H9 (cell line): ENCODE measurements around the gene NBEAL2. TPM values are rescaled to one million over a fixed set of nuclear protein-coding genes. Genes with fewer than 3 reads are reported as not detected.

Source experiments
- DNase-seq: peaks from one replicate; pipeline ENCODE4 v3.0.0-alpha.2; 2017
- H2AFZ ChIP-seq: one replicate; pipeline ENCODE4 v1.6.1; 2013; ENCODE audit warnings: mild to moderate bottlenecking, low read length, control low read depth, moderate library complexity
- H2AK5ac ChIP-seq: 2 replicates; pipeline ENCODE4 v1.6.1; 2013; ENCODE audit warnings: low read length, control low read depth, mixed read lengths; ENCODE audit not compliant: insufficient read length
- H2BK120ac ChIP-seq: one replicate; pipeline ENCODE4 v1.6.1; 2013; ENCODE audit warnings: low read depth, mild to moderate bottlenecking, low read length, control low read depth, inconsistent platforms; ENCODE audit not compliant: poor library complexity, severe bottlenecking
- H2BK12ac ChIP-seq: 2 replicates; pipeline ENCODE4 v1.6.1; 2013; ENCODE audit warnings: low read length, control low read depth, mixed read lengths, low read depth; ENCODE audit not compliant: insufficient read length
- H2BK15ac ChIP-seq: 2 replicates; pipeline ENCODE4 v1.6.1; 2013; ENCODE audit warnings: low read depth, low read length, control low read depth
- H2BK20ac ChIP-seq: one replicate; pipeline ENCODE4 v1.6.1; 2013; ENCODE audit warnings: low read depth, mild to moderate bottlenecking, low read length, control low read depth, inconsistent platforms; ENCODE audit not compliant: poor library complexity, severe bottlenecking
- H2BK5ac ChIP-seq: 2 replicates; pipeline ENCODE4 v1.6.1; 2013; ENCODE audit warnings: low read length, control low read depth, mixed read lengths; ENCODE audit not compliant: insufficient read length
- H3K14ac ChIP-seq: 2 replicates; pipeline ENCODE4 v1.6.1; 2013; ENCODE audit warnings: low read length, control low read depth; ENCODE audit not compliant: insufficient read depth
- H3K18ac ChIP-seq: 2 replicates; pipeline ENCODE4 v1.6.1; 2013; ENCODE audit warnings: low read depth, mild to moderate bottlenecking, mixed read lengths, low read length, control low read depth; ENCODE audit not compliant: insufficient read length
- H3K23ac ChIP-seq: 2 replicates; pipeline ENCODE4 v1.6.1; 2013; ENCODE audit warnings: low read length, control low read depth, mixed read lengths, low read depth; ENCODE audit not compliant: insufficient read length
- H3K23me2 ChIP-seq: 2 replicates; pipeline ENCODE4 v1.6.1; 2013; ENCODE audit warnings: low read depth, mild to moderate bottlenecking, mixed read lengths, low read length, control low read depth; ENCODE audit not compliant: insufficient read length, poor library complexity, severe bottlenecking
- H3K27ac ChIP-seq: 2 replicates; pipeline ENCODE4 v1.5.1; 2013; ENCODE audit warnings: low read length, control low read depth, mixed read lengths, low read depth; ENCODE audit not compliant: insufficient read length
- H3K27me3 ChIP-seq: 2 replicates; pipeline ENCODE4 v1.6.1; 2013; ENCODE audit warnings: low read length, control low read depth, inconsistent platforms; ENCODE audit not compliant: insufficient read depth
- H3K4ac ChIP-seq: 2 replicates; pipeline ENCODE4 v1.6.1; 2013; ENCODE audit warnings: low read depth, mild to moderate bottlenecking, control low read depth, inconsistent platforms, low read length, moderate library complexity
- H3K4me1 ChIP-seq: 2 replicates; pipeline ENCODE4 v1.6.1; 2013; ENCODE audit warnings: low read length, control low read depth, inconsistent platforms; ENCODE audit not compliant: insufficient read depth
- H3K4me2 ChIP-seq: 2 replicates; pipeline ENCODE4 v1.6.1; 2013; ENCODE audit warnings: low read length, control low read depth, mixed read lengths; ENCODE audit not compliant: insufficient read length, insufficient read depth
- H3K56ac ChIP-seq: 2 replicates; pipeline ENCODE4 v1.6.1; 2013; ENCODE audit warnings: low read depth, mild to moderate bottlenecking, mixed read lengths, low read length, control low read depth; ENCODE audit not compliant: insufficient read length
- H3K79me1 ChIP-seq: 2 replicates; pipeline ENCODE4 v1.6.1; 2013; ENCODE audit warnings: low read depth, mild to moderate bottlenecking, moderate library complexity, low read length, control low read depth, inconsistent platforms; ENCODE audit not compliant: insufficient read depth, poor library complexity, severe bottlenecking
- H3K79me2 ChIP-seq: 2 replicates; pipeline ENCODE4 v1.6.1; 2013; ENCODE audit warnings: low read length, control low read depth, inconsistent platforms; ENCODE audit not compliant: insufficient read depth
- H3K9ac ChIP-seq: 2 replicates; pipeline ENCODE4 v1.6.1; 2013; ENCODE audit warnings: low read length, control low read depth, mixed read lengths; ENCODE audit not compliant: insufficient read length; ENCODE audit errors: extremely low read depth
- H3K9me3 ChIP-seq: one replicate; pipeline ENCODE4 v1.6.1; 2013; ENCODE audit warnings: low read depth, low read length, inconsistent platforms; ENCODE audit not compliant: control insufficient read depth
- H3T11ph ChIP-seq: one replicate; pipeline ENCODE4 v1.6.1; 2013; ENCODE audit warnings: mild to moderate bottlenecking, low read length, control low read depth, inconsistent platforms
- H4K20me1 ChIP-seq: one replicate; pipeline ENCODE4 v1.6.1; 2013; ENCODE audit not compliant: control insufficient read depth, insufficient read length, insufficient read depth
- H4K5ac ChIP-seq: 2 replicates; pipeline ENCODE4 v1.6.1; 2013; ENCODE audit warnings: low read depth, mild to moderate bottlenecking, mixed read lengths, low read length, control low read depth; ENCODE audit not compliant: insufficient read length
- H4K8ac ChIP-seq: replicated peaks from 2 replicates; pipeline ENCODE4 v1.6.1; 2013; ENCODE audit warnings: low read length, control low read depth, mixed read lengths, low read depth; ENCODE audit not compliant: insufficient read length
- H4K91ac ChIP-seq: 2 replicates; pipeline ENCODE4 v1.6.1; 2013; ENCODE audit warnings: low read depth, mild to moderate bottlenecking, moderate library complexity, mixed read lengths, low read length, control low read depth; ENCODE audit not compliant: insufficient read length
- H3K27ac Mint-ChIP-seq, 3 experiments: 2 replicates in 2 of 3; 3 replicates in 1 of 3; pipeline ENCODE4 v1.8.0; 2020 to 2021; ENCODE audit warnings: mixed read lengths in 3 of 3, mild to moderate bottlenecking in 1 of 3, moderate library complexity in 1 of 3
- H3K27me3 Mint-ChIP-seq: 2 replicates; pipeline ENCODE4 v1.8.0; 2021; ENCODE audit warnings: low read depth, mild to moderate bottlenecking, moderate library complexity, mixed read lengths
- H3K36me3 Mint-ChIP-seq, 3 experiments: 2 replicates in 2 of 3; 3 replicates in 1 of 3; pipeline ENCODE4 v1.8.0; 2020 to 2021; ENCODE audit warnings: low read depth in 3 of 3, mixed read lengths in 3 of 3; ENCODE audit not compliant: insufficient read depth in 1 of 3
- H3K4me1 Mint-ChIP-seq, 2 experiments: 2 replicates each; pipeline ENCODE4 v1.8.0; 2020; ENCODE audit warnings: mixed read lengths in 2 of 2
- H3K4me3 Mint-ChIP-seq, 2 experiments: 2 replicates in 1 of 2; 3 replicates in 1 of 2; pipeline ENCODE4 v1.8.0; 2020 to 2021; ENCODE audit warnings: mild to moderate bottlenecking in 2 of 2, mixed read lengths in 2 of 2, moderate library complexity in 1 of 2
- H3K9me3 Mint-ChIP-seq, 2 experiments: 2 replicates in 1 of 2; 3 replicates in 1 of 2; pipeline ENCODE4 v1.8.0; 2020; ENCODE audit warnings: mild to moderate bottlenecking in 2 of 2, mixed read lengths in 2 of 2, moderate library complexity in 1 of 2
- WGBS: extraction: QIAGEN DNeasy Blood & Tissue Kit; methylation state at CpG from one replicate; pipeline ENCODE4 v1.1.7; 2013; ENCODE audit warnings: missing lambda C conversion rate, low lambda C conversion rate, mixed read lengths; ENCODE audit not compliant: insufficient read length; ENCODE audit errors: extremely low coverage; 5-methylcytosine and 5-hydroxymethylcytosine counted together
- total RNA-seq: library from RNA; stranded (reverse); gene quantifications from 2 replicates; pipeline ENCODE4 v1.2.1, GENCODE V29; 2021
- TF ChIP-seq, protein P1 (sequence below): fragments of 200-600 bp; sonication (generic); conservative IDR thresholded peaks from 3 replicates; pipeline ENCODE4 v1.8.0; 2021; ENCODE audit warnings: antibody characterized with exemption, mild to moderate bottlenecking

NBEAL2 gene
- total RNA-seq, 1 experiment from 2014 or later: 52.1 TPM

DNA sequence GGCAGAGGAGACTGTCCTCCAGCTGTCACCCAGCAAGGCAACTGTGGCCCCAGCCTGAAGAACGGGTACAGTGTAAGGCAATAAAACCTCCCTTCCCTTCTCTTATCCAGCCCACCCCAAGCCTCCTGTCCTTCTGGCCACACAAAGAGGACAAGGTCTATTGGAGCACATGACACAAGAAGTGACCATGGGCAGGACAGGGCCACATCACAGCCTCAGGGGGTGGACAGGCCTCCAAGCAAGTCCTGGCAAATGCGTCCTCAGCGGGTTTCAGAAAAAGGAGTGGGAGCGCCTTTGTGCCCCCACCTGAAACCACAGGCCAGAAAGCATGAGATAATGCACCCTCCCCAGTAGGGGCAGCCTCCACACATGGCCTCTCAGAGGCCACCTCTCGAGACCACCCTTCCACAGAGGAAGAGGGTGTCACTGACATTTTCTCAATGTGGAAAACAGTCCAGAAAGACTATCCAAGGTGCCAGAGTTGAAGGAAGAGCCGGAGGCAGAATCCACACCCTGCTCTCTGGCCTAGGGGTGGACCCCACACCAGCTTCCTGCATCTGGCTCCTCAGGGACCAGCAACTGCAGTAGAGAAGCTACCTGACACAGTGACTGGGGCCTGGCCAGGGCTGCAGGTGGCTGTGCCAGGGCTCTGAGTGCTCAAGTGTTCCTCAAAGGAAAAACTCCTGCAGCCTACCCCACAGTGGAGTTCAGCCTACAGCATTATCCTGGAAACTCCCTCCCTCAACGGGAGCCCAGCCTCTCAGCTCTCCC, 46.8 kb upstream of the NBEAL2 start:
- Histone ChIP-seq H3T11ph (no peak overlapping the region), H3K9me3 (no peaks in the 10 kb centered on the region), H2BK12ac (no peak overlapping the region), H3K4me2 (no peak overlapping the region), H3K14ac (no peak overlapping the region), H2BK5ac (no peak overlapping the region), H3K23me2 (no peaks in the 10 kb centered on the region), H4K8ac (no peak overlapping the region), H2AFZ (no peak overlapping the region), H3K79me1 (peaks cover 4% of the 10 kb centered on the region), H3K9ac (no peak overlapping the region), H2AK5ac (no peak overlapping the region), H3K23ac (no peak overlapping the region), H2BK15ac (no peak overlapping the region), H3K4me1 (peaks cover 8% of the 10 kb centered on the region; the same call in 1 of the 2 replicates), H4K5ac (no peak overlapping the region), H3K18ac (no peak overlapping the region), H3K4ac (no peak overlapping the region), H3K27me3 (no peaks in the 10 kb centered on the region), H3K79me2 (peaks cover 6% of the 10 kb centered on the region; the same call in 1 of the 2 replicates), H4K91ac (no peak overlapping the region), H3K56ac (no peak overlapping the region), H4K20me1 (no peaks in the 10 kb centered on the region), H3K27ac (no peak overlapping the region), H2BK120ac (no peak overlapping the region), H2BK20ac (no peak overlapping the region)
- Mint-ChIP-seq H3K27me3 (no peaks in the 10 kb centered on the region), H3K4me1 (peaks cover 42 to 43% of the 10 kb centered on the region in 2 experiments), H3K36me3 (peaks cover 8 to 26% (median 14%) of the 10 kb centered on the region in 3 experiments; a peak in 6 of 7 replicates), H3K27ac (peak overlapping the region in 1 of 3 experiments; percentile 25; a peak in 1 of 7 replicates), H3K9me3 (no peaks in the 10 kb centered on the region), H3K4me3 (no peak overlapping the region)
- TF ChIP-seq, protein P1, sequence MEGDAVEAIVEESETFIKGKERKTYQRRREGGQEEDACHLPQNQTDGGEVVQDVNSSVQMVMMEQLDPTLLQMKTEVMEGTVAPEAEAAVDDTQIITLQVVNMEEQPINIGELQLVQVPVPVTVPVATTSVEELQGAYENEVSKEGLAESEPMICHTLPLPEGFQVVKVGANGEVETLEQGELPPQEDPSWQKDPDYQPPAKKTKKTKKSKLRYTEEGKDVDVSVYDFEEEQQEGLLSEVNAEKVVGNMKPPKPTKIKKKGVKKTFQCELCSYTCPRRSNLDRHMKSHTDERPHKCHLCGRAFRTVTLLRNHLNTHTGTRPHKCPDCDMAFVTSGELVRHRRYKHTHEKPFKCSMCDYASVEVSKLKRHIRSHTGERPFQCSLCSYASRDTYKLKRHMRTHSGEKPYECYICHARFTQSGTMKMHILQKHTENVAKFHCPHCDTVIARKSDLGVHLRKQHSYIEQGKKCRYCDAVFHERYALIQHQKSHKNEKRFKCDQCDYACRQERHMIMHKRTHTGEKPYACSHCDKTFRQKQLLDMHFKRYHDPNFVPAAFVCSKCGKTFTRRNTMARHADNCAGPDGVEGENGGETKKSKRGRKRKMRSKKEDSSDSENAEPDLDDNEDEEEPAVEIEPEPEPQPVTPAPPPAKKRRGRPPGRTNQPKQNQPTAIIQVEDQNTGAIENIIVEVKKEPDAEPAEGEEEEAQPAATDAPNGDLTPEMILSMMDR: 0 out of 3 replicates have a peak, but pooled peaks have one; percentile 22
- DNase-seq: no peak
- WGBS: no CpG with 5 or more reads among the region's 7 CpGs
